ENCODE results near the gene GJA3.

GJA3 gene

GRCh38 chr13:20134732-20135131 lies 26.1 kb downstream of the GJA3 start:
- no peak for DNase-seq
- Histone ChIP-seq H3K9me3 (ENCODE audit: insufficient read depth, low read length, severe bottlenecking) (no peaks in the 10 kb centered on the region), H3K27me3 (ENCODE audit: insufficient read depth, low read length, poor library complexity) (peaks cover 4% of the 10 kb centered on the region), H2AFZ (ENCODE audit: low read depth, low read length) (no peak overlapping the region), H3K4me2 (ENCODE audit: insufficient read depth, low read length) (no peak overlapping the region), H3K4me1 (ENCODE audit: insufficient read depth, low read length) (no peaks in the 10 kb centered on the region), H4K20me1 (ENCODE audit: insufficient read depth, low read length) (no peaks in the 10 kb centered on the region), H3K9ac (ENCODE audit: low read depth, low read length) (no peak overlapping the region), H3K27ac (ENCODE audit: low read length) (no peak overlapping the region), H3K36me3 (ENCODE audit: insufficient read depth, low read length) (no peaks in the 10 kb centered on the region), H3K79me2 (ENCODE audit: insufficient read depth, low read length) (no peaks in the 10 kb centered on the region), H3K4me3 (ENCODE audit: low read depth in 1 of 2, low read length in 2 of 2) (no peak overlapping the region)
- no peak for ATAC-seq (ENCODE audit: insufficient read depth, low read depth)
- TF ChIP-seq EZH2 (IDR thresholded peaks at IDR 0.05; ENCODE audit: borderline replicate concordance, low read depth, low read length, severe bottlenecking) (no peak), CTCF (IDR thresholded peaks at IDR 0.05; ENCODE audit: borderline replicate concordance, extremely low read depth, low read length, poor library complexity, severe bottlenecking) (no peak)

GRCh38 chr13:20132052-20132634 lies 28.7 kb downstream of the GJA3 start:
- DNase-seq (no peak), ATAC-seq (ENCODE audit: insufficient read depth, low read depth) (no peak)
- Histone ChIP-seq H3K27ac (ENCODE audit: low read length) (no peak overlapping the region), H3K27me3 (ENCODE audit: insufficient read depth, low read length, poor library complexity) (peaks cover 19% of the 10 kb centered on the region), H4K20me1 (ENCODE audit: insufficient read depth, low read length) (no peaks in the 10 kb centered on the region), H3K4me2 (ENCODE audit: insufficient read depth, low read length) (no peak overlapping the region), H3K79me2 (ENCODE audit: insufficient read depth, low read length) (no peaks in the 10 kb centered on the region), H3K4me3 (ENCODE audit: low read depth in 1 of 2, low read length in 2 of 2) (no peak overlapping the region), H3K9me3 (ENCODE audit: insufficient read depth, low read length, severe bottlenecking) (no peaks in the 10 kb centered on the region), H3K4me1 (ENCODE audit: insufficient read depth, low read length) (peaks cover 16% of the 10 kb centered on the region), H2AFZ (ENCODE audit: low read depth, low read length) (no peak overlapping the region), H3K36me3 (ENCODE audit: insufficient read depth, low read length) (no peaks in the 10 kb centered on the region), H3K9ac (ENCODE audit: low read depth, low read length) (no peak overlapping the region)
- TF ChIP-seq EZH2 (IDR thresholded peaks at IDR 0.05; ENCODE audit: borderline replicate concordance, low read depth, low read length, severe bottlenecking) (no peak), CTCF (IDR thresholded peaks at IDR 0.05; ENCODE audit: borderline replicate concordance, extremely low read depth, low read length, poor library complexity, severe bottlenecking) (no peak)

- Histone ChIP-seq H3K27ac (ENCODE audit: low read length) (no peak overlapping the region), H3K9ac (ENCODE audit: low read depth, low read length) (no peak overlapping the region), H4K20me1 (ENCODE audit: insufficient read depth, low read length) (no peaks in the 10 kb centered on the region), H3K27me3 (ENCODE audit: insufficient read depth, low read length, poor library complexity) (peaks cover 19% of the 10 kb centered on the region), H3K36me3 (ENCODE audit: insufficient read depth, low read length) (no peaks in the 10 kb centered on the region), H3K79me2 (ENCODE audit: insufficient read depth, low read length) (no peaks in the 10 kb centered on the region), H3K4me3 (ENCODE audit: low read depth in 1 of 2, low read length in 2 of 2) (no peak overlapping the region), H3K4me1 (ENCODE audit: insufficient read depth, low read length) (peaks cover 16% of the 10 kb centered on the region), H3K4me2 (ENCODE audit: insufficient read depth, low read length) (no peak overlapping the region), H3K9me3 (ENCODE audit: insufficient read depth, low read length, severe bottlenecking) (no peaks in the 10 kb centered on the region), H2AFZ (ENCODE audit: low read depth, low read length) (no peak overlapping the region)
- ATAC-seq (ENCODE audit: insufficient read depth, low read depth): no peak
- TF ChIP-seq CTCF (IDR thresholded peaks at IDR 0.05; ENCODE audit: borderline replicate concordance, extremely low read depth, low read length, poor library complexity, severe bottlenecking) (no peak), EZH2 (IDR thresholded peaks at IDR 0.05; ENCODE audit: borderline replicate concordance, low read depth, low read length, severe bottlenecking) (no peak)
- no peak for DNase-seq
Measured at GRCh38 chr13:20131057-20131832, 29.6 kb downstream of the GJA3 start.
